Tibial nerve (tissue), 4 donors: ENCODE measurements around the gene CDH4.

ENCODE experiments used
- CTCF ChIP-seq, 5 experiments: fragments of 200-600 bp in 3 of 5; fragments of 450-650 bp in 2 of 5; sonication (generic) in 3 of 5; IDR thresholded peaks; one replicate each; pipeline ENCODE4 v1.5.1; 2016 to 2019; ENCODE audit warnings: antibody characterized with exemption in 5 of 5, mild to moderate bottlenecking in 3 of 5, moderate library complexity in 2 of 5
- EP300 ChIP-seq, 2 donors: sonication (generic); formaldehyde crosslinking; IDR thresholded peaks; one replicate each; pipeline ENCODE4 v1.6.1; 2017; ENCODE audit warnings: antibody characterized with exemption in 2 of 2, mild to moderate bottlenecking in 1 of 2
- POLR2A ChIP-seq, 2 donors: fragments of 450-650 bp; IDR thresholded peaks; one replicate each; pipeline ENCODE4 v1.6.1; 2017; ENCODE audit warnings: antibody characterized with exemption in 2 of 2, mild to moderate bottlenecking in 2 of 2, moderate library complexity in 2 of 2

DNA sequence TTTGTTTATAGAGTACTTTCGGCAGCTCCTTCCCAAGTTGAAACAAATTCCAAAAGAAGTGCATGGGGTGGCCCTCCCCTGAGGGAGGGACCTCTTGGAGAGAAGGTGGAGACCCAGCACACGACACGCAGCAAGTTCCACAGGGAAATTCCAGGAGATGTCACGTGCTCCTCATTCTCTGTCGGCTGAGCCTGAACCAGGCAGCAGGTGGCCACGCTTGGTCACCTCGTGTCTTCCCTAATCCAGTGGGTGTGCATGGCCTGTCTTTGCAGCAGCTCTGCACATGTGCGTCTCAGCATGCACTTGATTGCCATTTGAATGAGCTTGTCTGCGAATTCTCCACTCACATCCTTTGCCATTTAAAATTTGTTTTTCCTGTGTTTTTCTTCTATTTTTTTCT lies 357.4 kb downstream of the CDH4 start:
- TF ChIP-seq CTCF (IDR thresholded peaks at IDR 0.05) (no peak), POLR2A (IDR thresholded peaks at IDR 0.05) (no peak), EP300 (IDR thresholded peaks at IDR 0.05) (no peak)
